ENCODE measurements around the gene NLGN4Y.
A peak's percentile ranks its signal among the peaks of the same experiment; 100 is the strongest.

Gene NLGN4Y

DNA sequence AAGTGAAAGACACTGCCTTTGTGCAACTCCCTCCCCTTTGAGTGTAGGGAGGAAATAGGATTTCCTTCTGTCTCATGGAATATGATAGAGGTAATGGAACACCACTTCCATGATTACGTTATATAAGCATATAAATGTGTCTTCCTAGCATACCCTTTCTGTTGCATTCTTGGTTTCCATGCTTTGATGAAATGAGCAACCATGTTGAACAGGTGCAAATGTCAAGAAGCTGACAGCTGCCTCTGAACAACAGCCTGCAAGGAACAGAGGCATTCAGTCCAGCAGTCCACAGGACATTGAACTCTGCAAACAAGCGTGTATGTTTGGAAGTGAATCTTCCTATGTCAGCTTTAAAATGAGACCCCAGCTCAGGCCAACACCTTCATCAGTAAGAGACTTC lies 117.5 kb downstream of the NLGN4Y start:
- no peak overlapping the region for H2AFZ ChIP-seq (ENCODE audit: low read length, unreplicated experiment)
- H3K27me3 ChIP-seq (ENCODE audit: insufficient read depth, low read length), result no peaks in the 10 kb centered on the region
- H3K4me1 ChIP-seq (ENCODE audit: control insufficient read depth, insufficient read depth, low read length, unreplicated experiment), result peaks cover 4% of the 10 kb centered on the region
- H3K36me3 ChIP-seq (ENCODE audit: insufficient read depth, low read length), result no peaks in the 10 kb centered on the region
- no peaks in the 10 kb centered on the region for H3K79me2 ChIP-seq (ENCODE audit: control insufficient read depth, insufficient read depth, low read length, unreplicated experiment)
- no peak overlapping the region for H3K4me3 ChIP-seq (ENCODE audit: low read depth, low read length)
- H3K27ac ChIP-seq (ENCODE audit: low read depth, low read length), result no peak overlapping the region

DNA sequence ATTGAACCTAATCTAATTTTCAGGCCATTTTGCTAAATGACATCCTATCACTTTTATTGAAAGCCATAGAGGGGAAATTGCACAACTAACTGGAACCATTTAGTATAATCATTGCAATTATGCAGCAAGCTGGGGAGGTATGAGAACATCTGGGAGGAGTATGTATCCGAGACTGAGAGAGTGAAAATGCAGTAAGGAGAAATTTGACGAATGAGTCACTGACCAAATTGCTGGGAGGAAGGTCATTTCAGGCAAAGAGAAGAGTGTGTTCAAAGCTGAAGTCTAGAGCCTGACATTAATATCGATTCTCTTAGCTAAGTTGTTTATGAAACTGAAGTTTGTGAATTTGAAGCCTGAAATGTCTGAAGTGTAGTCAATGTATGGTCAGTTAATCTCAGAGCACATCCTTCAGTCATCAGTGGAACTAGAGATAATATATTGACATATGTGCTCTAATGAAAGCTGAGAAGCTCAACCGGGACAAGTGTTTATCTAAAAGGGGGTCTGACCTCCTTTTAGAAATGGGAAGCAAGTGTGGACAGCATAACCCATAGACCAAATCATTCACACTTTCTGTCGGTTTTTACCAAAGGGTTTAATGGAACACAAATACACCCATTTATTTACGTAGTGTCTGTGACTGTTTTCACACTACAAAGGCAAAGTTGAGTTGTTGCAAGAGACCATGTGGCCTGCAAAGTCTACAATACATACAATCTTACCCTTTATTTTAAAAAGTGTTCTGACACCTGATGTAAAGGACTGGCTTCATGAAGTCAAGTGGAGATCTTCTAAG lies 120.0 kb downstream of the NLGN4Y start:
- Histone ChIP-seq H3K4me3 (ENCODE audit: low read depth, low read length) (peak overlapping the region; percentile 5; the same call in 1 of the 2 replicates), H3K4me1 (ENCODE audit: control insufficient read depth, insufficient read depth, low read length, unreplicated experiment) (peaks cover 4% of the 10 kb centered on the region), H2AFZ (ENCODE audit: low read length, unreplicated experiment) (no peak overlapping the region), H3K27me3 (ENCODE audit: insufficient read depth, low read length) (no peaks in the 10 kb centered on the region), H3K27ac (ENCODE audit: low read depth, low read length) (peak overlapping the region; percentile 64), H3K36me3 (ENCODE audit: insufficient read depth, low read length) (no peaks in the 10 kb centered on the region), H3K79me2 (ENCODE audit: control insufficient read depth, insufficient read depth, low read length, unreplicated experiment) (no peaks in the 10 kb centered on the region)

DNA sequence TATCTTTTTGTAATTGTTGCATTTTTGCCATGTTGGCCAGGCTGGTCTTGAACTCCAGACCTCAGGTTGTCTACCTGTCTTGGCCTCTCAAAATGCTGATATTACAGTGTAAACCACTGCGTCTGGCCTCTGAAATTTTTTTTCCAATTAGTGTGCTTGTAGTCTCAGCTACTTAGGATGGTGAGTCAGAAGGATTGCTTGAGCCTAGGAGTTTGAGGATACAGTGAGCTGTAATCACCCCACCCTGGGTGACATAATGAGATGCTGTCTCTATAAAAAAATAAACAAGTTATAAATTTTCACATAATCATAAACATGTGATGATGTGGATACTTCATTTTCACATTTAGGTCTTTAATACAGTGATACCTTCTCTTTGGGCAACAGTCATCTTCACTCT lies 154.9 kb downstream of the NLGN4Y start:
- Histone ChIP-seq H3K4me1 (ENCODE audit: control insufficient read depth, insufficient read depth, low read length, unreplicated experiment) (no peaks in the 10 kb centered on the region), H3K27me3 (ENCODE audit: insufficient read depth, low read length) (no peaks in the 10 kb centered on the region), H3K79me2 (ENCODE audit: control insufficient read depth, insufficient read depth, low read length, unreplicated experiment) (no peaks in the 10 kb centered on the region), H3K27ac (ENCODE audit: low read depth, low read length) (no peak overlapping the region), H2AFZ (ENCODE audit: low read length, unreplicated experiment) (no peak overlapping the region), H3K4me3 (ENCODE audit: low read depth, low read length) (no peak overlapping the region), H3K36me3 (ENCODE audit: insufficient read depth, low read length) (no peaks in the 10 kb centered on the region)

DNA sequence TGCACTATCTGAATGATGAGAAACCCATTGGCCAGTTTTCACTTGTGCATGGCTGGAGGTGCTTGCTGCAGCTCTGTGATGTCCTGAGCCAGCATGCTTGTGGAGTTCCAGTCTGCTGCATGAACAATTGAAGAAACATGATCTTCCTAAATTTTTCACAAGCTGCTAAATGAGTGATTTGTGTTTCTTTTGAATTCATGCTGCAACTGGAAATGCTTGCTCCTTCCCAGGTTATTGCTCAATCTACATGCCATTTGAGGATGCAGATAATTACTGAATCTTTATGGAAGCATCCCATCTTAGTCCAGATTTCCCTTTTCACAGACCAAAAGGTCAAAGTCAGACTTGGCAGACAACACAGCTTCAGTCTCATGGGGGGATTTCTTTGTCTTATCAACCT lies 170.2 kb downstream of the NLGN4Y start:
- no peaks in the 10 kb centered on the region for H3K27me3 ChIP-seq (ENCODE audit: insufficient read depth, low read length)
- H2AFZ ChIP-seq (ENCODE audit: low read length, unreplicated experiment), result no peak overlapping the region
- no peak overlapping the region for H3K27ac ChIP-seq (ENCODE audit: low read depth, low read length)
- no peaks in the 10 kb centered on the region for H3K79me2 ChIP-seq (ENCODE audit: control insufficient read depth, insufficient read depth, low read length, unreplicated experiment)
- H3K4me3 ChIP-seq (ENCODE audit: low read depth, low read length), result no peak overlapping the region
- H3K4me1 ChIP-seq (ENCODE audit: control insufficient read depth, insufficient read depth, low read length, unreplicated experiment), result peaks cover 4% of the 10 kb centered on the region
- H3K36me3 ChIP-seq (ENCODE audit: insufficient read depth, low read length), result no peaks in the 10 kb centered on the region

DNA sequence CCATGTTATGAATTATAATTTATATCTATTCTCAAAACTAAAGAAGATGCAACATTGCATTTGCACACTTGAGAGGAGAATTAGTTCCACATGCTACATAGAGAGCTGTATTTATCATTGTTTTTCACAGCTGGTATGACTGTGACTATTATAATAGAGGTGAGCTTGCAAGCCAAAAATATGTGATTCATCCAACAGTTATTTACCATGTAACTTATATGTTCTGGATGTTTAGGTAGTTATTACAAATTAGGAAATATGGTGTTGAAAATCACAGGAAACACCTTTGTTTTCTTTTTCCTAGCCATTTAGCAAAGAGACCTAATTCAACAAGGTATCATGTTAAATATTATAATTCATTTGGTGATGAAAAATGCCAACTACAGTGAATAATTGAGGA lies 183.8 kb downstream of the NLGN4Y start:
- H3K4me3 ChIP-seq (ENCODE audit: low read depth, low read length), result no peak overlapping the region
- H2AFZ ChIP-seq (ENCODE audit: low read length, unreplicated experiment), result no peak overlapping the region
- H3K79me2 ChIP-seq (ENCODE audit: control insufficient read depth, insufficient read depth, low read length, unreplicated experiment), result no peaks in the 10 kb centered on the region
- no peaks in the 10 kb centered on the region for H3K36me3 ChIP-seq (ENCODE audit: insufficient read depth, low read length)
- no peak overlapping the region for H3K27ac ChIP-seq (ENCODE audit: low read depth, low read length)
- H3K27me3 ChIP-seq (ENCODE audit: insufficient read depth, low read length), result no peaks in the 10 kb centered on the region
- no peaks in the 10 kb centered on the region for H3K4me1 ChIP-seq (ENCODE audit: control insufficient read depth, insufficient read depth, low read length, unreplicated experiment)

DNA sequence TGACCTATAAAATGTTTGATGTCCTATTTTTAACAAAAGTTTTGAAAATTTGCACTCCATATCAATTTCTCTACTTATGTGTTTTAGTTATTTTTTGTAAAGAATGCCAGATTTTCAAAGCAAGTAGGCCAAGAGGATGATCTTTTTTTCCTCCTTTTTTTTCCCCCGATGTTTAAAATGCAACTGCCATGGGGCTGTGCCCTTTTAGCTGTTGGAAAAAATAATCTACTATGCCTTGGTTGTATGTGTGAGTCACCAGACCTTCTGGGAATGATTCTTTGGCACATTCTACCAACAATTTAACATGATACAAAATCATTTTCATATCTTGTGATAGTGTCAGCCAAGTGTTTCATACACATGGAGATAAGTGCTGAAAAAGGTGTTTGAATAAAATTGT lies 217.3 kb downstream of the NLGN4Y start:
- H2AFZ ChIP-seq (ENCODE audit: low read length, unreplicated experiment), result no peak overlapping the region

DNA sequence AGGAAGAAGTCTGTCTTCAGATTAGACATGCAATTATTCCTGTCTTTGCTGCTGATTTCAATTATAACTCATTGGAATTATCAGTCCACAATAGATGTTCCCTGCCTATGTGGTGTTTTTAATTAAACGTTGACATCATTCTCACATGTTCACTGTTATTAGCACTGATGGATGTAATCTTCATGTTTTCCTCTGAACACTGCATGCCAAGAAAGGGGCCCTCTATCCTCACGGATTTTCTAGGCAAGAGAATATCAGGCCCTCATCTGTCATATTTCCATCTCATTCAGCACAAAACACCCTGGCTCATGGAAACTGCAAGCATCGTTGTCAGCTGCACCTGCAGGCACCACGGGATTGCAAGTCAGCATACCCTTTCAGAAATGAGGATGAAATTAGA lies 224.0 kb downstream of the NLGN4Y start:
- H3K4me3 ChIP-seq (ENCODE audit: low read depth, low read length), result no peak overlapping the region

More for the DNA sequence above, 217.3 kb downstream of the NLGN4Y start:
- Histone ChIP-seq H3K4me1 (ENCODE audit: control insufficient read depth, insufficient read depth, low read length, unreplicated experiment) (no peaks in the 10 kb centered on the region), H3K79me2 (ENCODE audit: control insufficient read depth, insufficient read depth, low read length, unreplicated experiment) (no peaks in the 10 kb centered on the region), H3K36me3 (ENCODE audit: insufficient read depth, low read length) (no peaks in the 10 kb centered on the region), H3K27ac (ENCODE audit: low read depth, low read length) (no peak overlapping the region), H3K27me3 (ENCODE audit: insufficient read depth, low read length) (no peaks in the 10 kb centered on the region), H3K4me3 (ENCODE audit: low read depth, low read length) (no peak overlapping the region)

DNA sequence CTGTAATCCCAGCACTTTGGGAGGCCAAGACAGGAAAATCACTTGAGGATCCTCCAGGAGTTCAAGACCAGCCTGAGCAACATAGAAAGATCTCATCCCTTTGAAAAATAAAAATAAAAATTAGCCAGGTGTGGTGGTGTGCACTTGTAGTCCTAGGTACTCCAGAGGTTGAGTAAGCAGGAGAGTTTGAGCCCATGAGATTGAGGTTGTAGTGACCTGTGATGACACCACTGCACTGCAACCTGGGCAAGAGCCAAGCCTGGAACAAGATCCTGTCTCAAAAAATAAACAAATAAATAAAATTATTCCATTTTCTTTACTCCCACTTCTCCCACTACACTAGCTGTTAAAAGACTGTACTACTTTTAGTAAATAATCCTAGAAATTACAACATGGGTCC lies 231.2 kb downstream of the NLGN4Y start:
- no peaks in the 10 kb centered on the region for H3K79me2 ChIP-seq (ENCODE audit: control insufficient read depth, insufficient read depth, low read length, unreplicated experiment)
- no peaks in the 10 kb centered on the region for H3K36me3 ChIP-seq (ENCODE audit: insufficient read depth, low read length)
- no peaks in the 10 kb centered on the region for H3K4me1 ChIP-seq (ENCODE audit: control insufficient read depth, insufficient read depth, low read length, unreplicated experiment)
- no peak overlapping the region for H2AFZ ChIP-seq (ENCODE audit: low read length, unreplicated experiment)
- no peak overlapping the region for H3K27ac ChIP-seq (ENCODE audit: low read depth, low read length)
- no peak overlapping the region for H3K4me3 ChIP-seq (ENCODE audit: low read depth, low read length)
- no peaks in the 10 kb centered on the region for H3K27me3 ChIP-seq (ENCODE audit: insufficient read depth, low read length)

More for the DNA sequence above, 224.0 kb downstream of the NLGN4Y start:
- Histone ChIP-seq H2AFZ (ENCODE audit: low read length, unreplicated experiment) (no peak overlapping the region), H3K36me3 (ENCODE audit: insufficient read depth, low read length) (no peaks in the 10 kb centered on the region), H3K27ac (ENCODE audit: low read depth, low read length) (no peak overlapping the region), H3K4me1 (ENCODE audit: control insufficient read depth, insufficient read depth, low read length, unreplicated experiment) (no peaks in the 10 kb centered on the region), H3K27me3 (ENCODE audit: insufficient read depth, low read length) (no peaks in the 10 kb centered on the region), H3K79me2 (ENCODE audit: control insufficient read depth, insufficient read depth, low read length, unreplicated experiment) (no peaks in the 10 kb centered on the region)

DNA sequence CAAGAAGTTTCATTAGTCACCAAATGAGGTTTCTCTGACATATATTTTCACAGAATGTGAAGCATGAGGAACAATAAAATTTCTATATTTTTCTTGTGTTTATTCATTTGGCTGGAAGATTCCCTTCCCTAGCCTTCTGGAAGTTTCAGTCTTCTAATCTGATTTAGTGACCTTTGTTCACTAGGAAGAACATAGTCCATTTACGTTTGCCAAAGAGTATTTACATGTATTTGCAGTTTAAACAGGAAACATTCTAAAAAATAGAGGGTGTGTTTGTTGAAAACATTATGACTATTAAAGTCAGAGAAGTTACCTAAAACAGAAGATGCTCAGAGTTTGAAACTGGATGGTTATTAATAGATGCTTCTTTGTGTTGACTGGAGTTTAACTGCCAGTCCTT lies 238.6 kb downstream of the NLGN4Y start:
- H3K27ac ChIP-seq (ENCODE audit: low read depth, low read length), result no peak overlapping the region
- H2AFZ ChIP-seq (ENCODE audit: low read length, unreplicated experiment), result no peak overlapping the region
- H3K79me2 ChIP-seq (ENCODE audit: control insufficient read depth, insufficient read depth, low read length, unreplicated experiment), result no peaks in the 10 kb centered on the region
- no peaks in the 10 kb centered on the region for H3K27me3 ChIP-seq (ENCODE audit: insufficient read depth, low read length)
- no peaks in the 10 kb centered on the region for H3K36me3 ChIP-seq (ENCODE audit: insufficient read depth, low read length)
- no peaks in the 10 kb centered on the region for H3K4me1 ChIP-seq (ENCODE audit: control insufficient read depth, insufficient read depth, low read length, unreplicated experiment)
- no peak overlapping the region for H3K4me3 ChIP-seq (ENCODE audit: low read depth, low read length)

DNA sequence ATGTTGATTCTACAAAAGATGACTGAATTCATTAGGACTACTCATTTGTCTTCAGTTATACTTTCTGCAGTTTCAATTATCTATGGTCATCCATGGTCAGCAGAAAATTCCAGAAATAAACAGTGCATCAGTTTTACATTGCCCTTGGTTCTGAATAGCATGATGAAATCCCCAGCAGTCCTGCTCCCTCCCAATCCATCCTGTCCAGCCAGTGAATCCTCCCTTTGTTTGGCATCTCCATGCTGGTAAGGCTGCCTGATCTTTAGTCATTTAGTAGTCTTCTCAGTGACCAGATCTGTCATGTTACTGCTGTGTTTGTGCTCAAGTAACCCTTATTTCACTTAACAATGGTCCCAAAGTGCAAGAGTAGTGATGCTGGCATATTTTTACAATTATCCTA lies 239.3 kb downstream of the NLGN4Y start:
- no peak overlapping the region for H2AFZ ChIP-seq (ENCODE audit: low read length, unreplicated experiment)
- no peaks in the 10 kb centered on the region for H3K4me1 ChIP-seq (ENCODE audit: control insufficient read depth, insufficient read depth, low read length, unreplicated experiment)
- H3K36me3 ChIP-seq (ENCODE audit: insufficient read depth, low read length), result no peaks in the 10 kb centered on the region
- H3K79me2 ChIP-seq (ENCODE audit: control insufficient read depth, insufficient read depth, low read length, unreplicated experiment), result no peaks in the 10 kb centered on the region
- no peaks in the 10 kb centered on the region for H3K27me3 ChIP-seq (ENCODE audit: insufficient read depth, low read length)
- H3K4me3 ChIP-seq (ENCODE audit: low read depth, low read length), result no peak overlapping the region
- no peak overlapping the region for H3K27ac ChIP-seq (ENCODE audit: low read depth, low read length)

DNA sequence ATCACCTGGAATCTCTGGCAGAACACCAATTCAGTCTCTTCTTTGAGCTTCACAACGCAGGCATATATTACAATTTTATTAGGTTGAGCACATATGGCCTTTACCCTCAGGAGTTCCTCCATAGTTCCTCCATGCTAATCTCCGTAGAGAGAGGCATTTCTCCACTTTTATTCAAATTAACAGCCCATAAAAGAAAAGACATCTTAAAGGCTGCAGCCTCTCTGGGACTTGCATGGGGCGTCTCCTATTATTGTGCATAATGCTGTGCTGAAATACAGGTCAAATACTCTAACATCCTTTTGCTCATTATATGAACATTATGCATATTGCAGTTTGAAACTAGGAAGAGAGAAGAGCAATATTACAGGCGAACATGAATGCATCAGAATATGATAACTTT lies 253.9 kb downstream of the NLGN4Y start:
- Histone ChIP-seq H2AFZ (ENCODE audit: low read length, unreplicated experiment) (no peak overlapping the region), H3K79me2 (ENCODE audit: control insufficient read depth, insufficient read depth, low read length, unreplicated experiment) (no peaks in the 10 kb centered on the region), H3K36me3 (ENCODE audit: insufficient read depth, low read length) (no peaks in the 10 kb centered on the region), H3K27me3 (ENCODE audit: insufficient read depth, low read length) (no peaks in the 10 kb centered on the region), H3K27ac (ENCODE audit: low read depth, low read length) (no peak overlapping the region), H3K4me3 (ENCODE audit: low read depth, low read length) (no peak overlapping the region), H3K4me1 (ENCODE audit: control insufficient read depth, insufficient read depth, low read length, unreplicated experiment) (no peaks in the 10 kb centered on the region)
